PC-3 (cell line): ENCODE data around the gene GLRB. TPM values are rescaled to one million over a fixed set of nuclear protein-coding genes. Genes with fewer than 3 reads are reported as not detected.

Source experiments
- ATAC-seq: fragments of 200-7000 bp; cut with Tn5 transposase; 2 replicates; pipeline ENCODE4 v1.9.1; 2020; ENCODE audit warnings: mild to moderate bottlenecking, moderate library complexity
- BruUV-seq: library from RNA; stranded (reverse); fragments of 400-500 nt; replicated peaks from 2 replicates; lab custom pipeline; 2021; lab: Mats Ljungman, UMichigan
- CTCF ChIA-PET: fragments of 300-600 bp; sonication (Branson Sonifier 250); formaldehyde crosslinking; loops from one replicate; lab custom pipeline; 2022; ENCODE audit warnings: antibody characterized with exemption; lab: Charles Lee
- POLR2A ChIA-PET: fragments of 300-600 bp; sonication (Branson Sonifier 250); formaldehyde crosslinking; loops from one replicate; lab custom pipeline; 2022; ENCODE audit warnings: antibody characterized with exemption; ENCODE audit not compliant: unreplicated experiment; lab: Charles Lee
- DNase-seq: peaks from one replicate; pipeline ENCODE4 v3.0.0-alpha.2; 2015
- H2AFZ ChIP-seq: fragments of 300-600 bp; sonication (generic); 2 replicates; pipeline ENCODE4 v1.6.0; 2016; ENCODE audit warnings: antibody characterized with exemption, low read length
- H3F3A ChIP-seq: fragments of 300-600 bp; sonication (generic); one replicate; pipeline ENCODE4 v1.6.0; 2017; ENCODE audit warnings: antibody characterized with exemption, low read length, control low read depth, mild to moderate bottlenecking; ENCODE audit not compliant: unreplicated experiment
- H3K27ac ChIP-seq: fragments of 300-600 bp; sonication (generic); 2 replicates; pipeline ENCODE4 v1.5.1; 2016; ENCODE audit warnings: mild to moderate bottlenecking, low read length
- H3K27me3 ChIP-seq: fragments of 300-600 bp; sonication (generic); 2 replicates; pipeline ENCODE4 v1.6.1; 2016; ENCODE audit warnings: low read length, mixed read lengths
- H3K36me3 ChIP-seq: fragments of 300-600 bp; sonication (generic); 2 replicates; pipeline ENCODE4 v1.6.1; 2016; ENCODE audit warnings: low read depth, mixed run types, low read length, mixed read lengths
- H3K4me1 ChIP-seq: fragments of 300-600 bp; sonication (generic); 2 replicates; pipeline ENCODE4 v1.5.1; 2016; ENCODE audit warnings: low read length; ENCODE audit not compliant: insufficient read depth
- H3K4me2 ChIP-seq: fragments of 300-600 bp; sonication (generic); 2 replicates; pipeline ENCODE4 v1.6.0; 2016; ENCODE audit warnings: low read length
- H3K4me3 ChIP-seq: fragments of 300-600 bp; sonication (generic); 2 replicates; pipeline ENCODE4 v1.5.1; 2016; ENCODE audit warnings: mild to moderate bottlenecking, low read length, mixed read lengths
- H3K79me2 ChIP-seq: fragments of 300-600 bp; sonication (generic); 2 replicates; pipeline ENCODE4 v1.6.1; 2017; ENCODE audit warnings: low read length, mixed read lengths
- H3K9ac ChIP-seq: fragments of 300-600 bp; sonication (generic); 2 replicates; pipeline ENCODE4 v1.6.0; 2016; ENCODE audit warnings: mild to moderate bottlenecking, low read length
- H3K9me2 ChIP-seq: fragments of 300-600 bp; sonication (generic); replicated peaks from 2 replicates; pipeline ENCODE4 v1.6.1; 2016; ENCODE audit warnings: mixed run types, low read length, mixed read lengths
- H3K9me3 ChIP-seq: fragments of 300-600 bp; sonication (generic); 2 replicates; pipeline ENCODE4 v1.6.1; 2016; ENCODE audit warnings: low read length, mixed read lengths
- H4K20me1 ChIP-seq: fragments of 300-600 bp; sonication (generic); 2 replicates; pipeline ENCODE4 v1.6.1; 2016; ENCODE audit warnings: low read length, mixed read lengths
- CTCF ChIP-seq: fragments of 300-600 bp; sonication (generic); conservative IDR thresholded peaks from 2 replicates; pipeline ENCODE4 v1.5.1; 2017; ENCODE audit warnings: antibody characterized with exemption, low read depth, mild to moderate bottlenecking, low read length
- EZH2 ChIP-seq: fragments of 300-600 bp; sonication (generic); IDR thresholded peaks from one replicate; pipeline ENCODE4 v1.6.1; 2017; ENCODE audit warnings: antibody characterized with exemption, mild to moderate bottlenecking, low read length; ENCODE audit not compliant: unreplicated experiment
- EZH2phosphoT487 ChIP-seq: fragments of 300-600 bp; sonication (generic); IDR thresholded peaks from 2 replicates; pipeline ENCODE4 v1.6.1; 2018; ENCODE audit warnings: mild to moderate bottlenecking, antibody characterized with exemption, low read length, borderline replicate concordance
- intact Hi-C: fragments of 100-400 bp; cut with micrococcal nuclease; formaldehyde crosslinking; loops from 2 replicates; pipeline ENCODE4 v1.9.0; 2023
- total RNA-seq: library from RNA; depleted of rRNA; stranded (reverse); fragments of >200 nt; gene quantifications from 2 replicates; pipeline ENCODE4 v1.2.3, GENCODE V29; 2014

The GLRB gene
- total RNA-seq, 1 experiment from 2014 or later: 4.1 TPM

GRCh38 chr4:157096439-157096838, 20.5 kb downstream of the GLRB start:
- BruUV-seq: no TSS peak
- intact Hi-C loops: no loop called here
- no peak for DNase-seq

GRCh38 chr4:157099506-157099905, 23.6 kb downstream of the GLRB start:
- H3K9ac ChIP-seq: no peak overlapping the region
- CTCF ChIA-PET: no interaction called here
- H3K36me3 ChIP-seq: no peaks in the 10 kb centered on the region
- H3K9me3 ChIP-seq: no peaks in the 10 kb centered on the region
- no peaks in the 10 kb centered on the region for H4K20me1 ChIP-seq
- intact Hi-C loops: no loop called here
- no peaks in the 10 kb centered on the region for H3F3A ChIP-seq
- no peak overlapping the region for H3K4me3 ChIP-seq
- DNase-seq (no peak), ATAC-seq (no peak)
- H3K79me2 ChIP-seq: no peaks in the 10 kb centered on the region
- POLR2A ChIA-PET: no interaction called here
- no peak overlapping the region for H2AFZ ChIP-seq
- no TSS peak for BruUV-seq
- TF ChIP-seq EZH2phosphoT487 (no peak), CTCF (no peak), EZH2 (no peak)
- H3K9me2 ChIP-seq: no peaks in the 10 kb centered on the region
- no peaks in the 10 kb centered on the region for H3K27me3 ChIP-seq
- no peak overlapping the region for H3K4me2 ChIP-seq
- no peak overlapping the region for H3K27ac ChIP-seq
- no peaks in the 10 kb centered on the region for H3K4me1 ChIP-seq

More at GRCh38 chr4:157096439-157096838, 20.5 kb downstream of the GLRB start:
- H3K9me3 ChIP-seq: no peaks in the 10 kb centered on the region
- TF ChIP-seq EZH2 (no peak), CTCF (no peak)
- no peaks in the 10 kb centered on the region for H3K79me2 ChIP-seq
- H3F3A ChIP-seq: no peaks in the 10 kb centered on the region
- no peak for ATAC-seq
- H3K4me1 ChIP-seq: no peaks in the 10 kb centered on the region
- no peak overlapping the region for H3K4me3 ChIP-seq
- H3K36me3 ChIP-seq: no peaks in the 10 kb centered on the region
- no peaks in the 10 kb centered on the region for H3K9me2 ChIP-seq
- no peak overlapping the region for H2AFZ ChIP-seq
- H3K27ac ChIP-seq: no peak overlapping the region
- H4K20me1 ChIP-seq: no peaks in the 10 kb centered on the region
- no peaks in the 10 kb centered on the region for H3K27me3 ChIP-seq
- H3K9ac ChIP-seq: no peak overlapping the region
- ChIA-PET POLR2A (no interaction called here), CTCF (no interaction called here)
- H3K4me2 ChIP-seq: no peak overlapping the region

- no peak overlapping the region for H2AFZ ChIP-seq
- no peaks in the 10 kb centered on the region for H3K9me2 ChIP-seq
- CTCF ChIA-PET: no interaction called here
- no TSS peak for BruUV-seq
- H3F3A ChIP-seq: no peaks in the 10 kb centered on the region
- no peak overlapping the region for H3K27ac ChIP-seq
- no peaks in the 10 kb centered on the region for H3K79me2 ChIP-seq
- no peak overlapping the region for H3K9ac ChIP-seq
- no peak overlapping the region for H3K4me3 ChIP-seq
- POLR2A ChIA-PET: no interaction called here
- no peaks in the 10 kb centered on the region for H3K4me1 ChIP-seq
- DNase-seq (no peak), ATAC-seq (no peak)
- H4K20me1 ChIP-seq: no peaks in the 10 kb centered on the region
- intact Hi-C loops: no loop called here
- no peaks in the 10 kb centered on the region for H3K27me3 ChIP-seq
- H3K9me3 ChIP-seq: no peaks in the 10 kb centered on the region
- TF ChIP-seq CTCF (no peak), EZH2 (no peak), EZH2phosphoT487 (no peak)
- no peaks in the 10 kb centered on the region for H3K36me3 ChIP-seq
- H3K4me2 ChIP-seq: no peak overlapping the region
These were observed 28.6 kb downstream of the GLRB start for GRCh38 chr4:157104541-157104940.
